Gastrocnemius medialis (tissue), 4 donors: ENCODE measurements around the gene KLHL40. TPM values are rescaled to one million over a fixed set of nuclear protein-coding genes. Genes with fewer than 3 reads are reported as not detected.

Experiments
- ATAC-seq, 2 donors: fragments of 150-250 bp; one replicate each; pipeline ENCODE4 v1.9.1; 2016
- DNase-seq, 2 donors: peaks; one replicate each; pipeline ENCODE4 v3.0.0-alpha.2; 2019
- H3K27ac ChIP-seq, 4 donors: fragments of 200-600 bp; sonication (generic); 1 replicate in 1 of 4; 2 replicates in 3 of 4; pipeline ENCODE4 v1.5.1; 2016 to 2018; ENCODE audit warnings: mild to moderate bottlenecking in 2 of 4, moderate library complexity in 1 of 4
- H3K27me3 ChIP-seq, 3 donors: fragments of 200-600 bp; sonication (generic) in 2 of 3; 1 replicate in 1 of 3; 2 replicates in 2 of 3; pipeline versions ENCODE4 v1.5.1 to v1.6.0; 2016 to 2019; ENCODE audit warnings: mild to moderate bottlenecking in 1 of 3, moderate library complexity in 1 of 3
- H3K36me3 ChIP-seq, 2 donors: fragments of 200-600 bp; sonication (generic) in 1 of 2; one replicate each; pipeline ENCODE4 v1.5.1; 2017 to 2018
- H3K4me1 ChIP-seq, 2 donors: fragments of 200-600 bp; sonication (generic) in 1 of 2; one replicate each; pipeline ENCODE4 v1.5.1; 2016 to 2017; ENCODE audit warnings: mild to moderate bottlenecking in 2 of 2
- H3K4me3 ChIP-seq, 4 donors: fragments of 200-600 bp; sonication (generic) in 3 of 4; 1 replicate in 1 of 4; 2 replicates in 3 of 4; pipeline ENCODE4 v1.5.1; 2016 to 2019; ENCODE audit warnings: mild to moderate bottlenecking in 2 of 4
- H3K9me3 ChIP-seq, 3 donors: fragments of 200-600 bp; sonication (generic) in 2 of 3; 1 replicate in 1 of 3; 2 replicates in 2 of 3; pipeline ENCODE4 v1.5.1; 2016 to 2019
- CTCF ChIP-seq, 5 experiments: fragments of 450-650 bp in 3 of 5; fragments of 200-600 bp in 2 of 5; sonication (generic) in 2 of 5; IDR thresholded peaks in 4 of 5; conservative IDR thresholded peaks in 1 of 5; 1 replicate in 4 of 5; 2 replicates in 1 of 5; pipeline ENCODE4 v1.5.1; 2016 to 2019; ENCODE audit warnings: antibody characterized with exemption in 5 of 5, mild to moderate bottlenecking in 3 of 5, moderate library complexity in 3 of 5
- POLR2A ChIP-seq, 2 donors: fragments of 450-650 bp; IDR thresholded peaks; one replicate each; pipeline ENCODE4 v1.6.1; 2017; ENCODE audit warnings: antibody characterized with exemption in 2 of 2, mild to moderate bottlenecking in 2 of 2, moderate library complexity in 2 of 2
- in situ Hi-C, 4 donors: fragments of 200-750 bp; cut with MboI; loops; one replicate each; pipeline versions ENCODE4 v1.15.0 to v1.8.0; 2017; ENCODE audit warnings: low sequenced_read_pairs in 4 of 4
- intact Hi-C: fragments of 100-400 bp; cut with DNase I; formaldehyde crosslinking; loops from one replicate; pipeline ENCODE4 v1.15.1; 2023; ENCODE audit warnings: low total_unique reads
- total RNA-seq, 4 donors: library from RNA; depleted of rRNA; stranded (reverse); fragments of >200 nt; gene quantifications; one replicate each; pipeline versions ENCODE4 v1.1.0 to v1.2.3, GENCODE V29; 2016

KLHL40 gene
- total RNA-seq, 4 donors from 2014 or later: 197 to 682 (median 397) TPM

- in situ Hi-C loops: loop anchor here in 1 of 4 donors (25.0 kb wide), 1 partner anchor 145 kb away; the partner anchor contains the start of genes SEC22C and SS18L2
- H3K27ac ChIP-seq: peak overlapping the region in 3 of 4 donors; percentile 69 to 91 (median 89)
Observed at GRCh38 chr3:42732196-42732828, 47.0 kb downstream of the KLHL40 start.

GRCh38 chr3:42732829-42733459 lies 47.6 kb downstream of the KLHL40 start:
- in situ Hi-C loops (loop anchor here in 1 of 4 donors (25.0 kb wide), 1 partner anchor 146 kb away; the partner anchor contains the start of genes SEC22C and SS18L2), intact Hi-C loops (no loop called here)
- H3K27ac ChIP-seq: peak overlapping the region in 3 of 4 donors; percentile 13 to 91 (median 89)
- no peak for TF ChIP-seq CTCF (IDR thresholded peaks at IDR 0.05 in 4 of 5, conservative IDR thresholded peaks at IDR 0.05 in 1 of 5)
- no peak for TF ChIP-seq POLR2A (IDR thresholded peaks at IDR 0.05)
- H3K9me3 ChIP-seq: no peaks in the 10 kb centered on the region
- no peaks in the 10 kb centered on the region for H3K36me3 ChIP-seq
- ATAC-seq (no peak), DNase-seq (no peak)
- H3K4me1 ChIP-seq: peaks cover 28 to 34% of the 10 kb centered on the region in 2 donors
- no peaks in the 10 kb centered on the region for H3K27me3 ChIP-seq
- no peak overlapping the region for H3K4me3 ChIP-seq

More at GRCh38 chr3:42732196-42732828, 47.0 kb downstream of the KLHL40 start:
- no peaks in the 10 kb centered on the region for H3K9me3 ChIP-seq
- TF ChIP-seq POLR2A (IDR thresholded peaks at IDR 0.05) (no peak), CTCF (IDR thresholded peaks at IDR 0.05 in 4 of 5, conservative IDR thresholded peaks at IDR 0.05 in 1 of 5) (no peak)
- H3K4me1 ChIP-seq: peaks cover 34 to 38% of the 10 kb centered on the region in 2 donors
- DNase-seq (no peak), ATAC-seq (no peak)
- intact Hi-C loops: no loop called here
- no peak overlapping the region for H3K4me3 ChIP-seq
- H3K27me3 ChIP-seq: no peaks in the 10 kb centered on the region
- no peaks in the 10 kb centered on the region for H3K36me3 ChIP-seq

GRCh38 chr3:42733501-42734262 lies 48.3 kb downstream of the KLHL40 start:
- no peak for DNase-seq
- Histone ChIP-seq H3K9me3 (no peaks in the 10 kb centered on the region), H3K4me1 (peaks cover 25 to 31% of the 10 kb centered on the region in 2 donors), H3K4me3 (no peak overlapping the region), H3K36me3 (no peaks in the 10 kb centered on the region), H3K27me3 (no peaks in the 10 kb centered on the region), H3K27ac (no peak overlapping the region)
- no peak for ATAC-seq
- intact Hi-C loops: no loop called here
- in situ Hi-C loops: loop anchor here in 1 of 4 donors (25.0 kb wide), 1 partner anchor 146 kb away; the partner anchor contains the start of genes SEC22C and SS18L2
- TF ChIP-seq POLR2A (IDR thresholded peaks at IDR 0.05): no peak
- no peak for TF ChIP-seq CTCF (IDR thresholded peaks at IDR 0.05 in 4 of 5, conservative IDR thresholded peaks at IDR 0.05 in 1 of 5)

GRCh38 chr3:42734263-42734860 lies 49.0 kb downstream of the KLHL40 start:
- Histone ChIP-seq H3K4me1 (peaks cover 23 to 32% of the 10 kb centered on the region in 2 donors), H3K36me3 (no peaks in the 10 kb centered on the region), H3K27ac (no peak overlapping the region), H3K27me3 (no peaks in the 10 kb centered on the region), H3K4me3 (no peak overlapping the region), H3K9me3 (no peaks in the 10 kb centered on the region)
- DNase-seq (no peak), ATAC-seq (no peak)
- TF ChIP-seq POLR2A (IDR thresholded peaks at IDR 0.05) (no peak), CTCF (IDR thresholded peaks at IDR 0.05 in 4 of 5, conservative IDR thresholded peaks at IDR 0.05 in 1 of 5) (no peak)
- intact Hi-C loops (no loop called here), in situ Hi-C loops (loop anchor here in 1 of 4 donors (25.0 kb wide), 1 partner anchor 147 kb away; the partner anchor contains the start of genes SEC22C and SS18L2)
